ENCODE results near the gene GPR137.

DNA sequence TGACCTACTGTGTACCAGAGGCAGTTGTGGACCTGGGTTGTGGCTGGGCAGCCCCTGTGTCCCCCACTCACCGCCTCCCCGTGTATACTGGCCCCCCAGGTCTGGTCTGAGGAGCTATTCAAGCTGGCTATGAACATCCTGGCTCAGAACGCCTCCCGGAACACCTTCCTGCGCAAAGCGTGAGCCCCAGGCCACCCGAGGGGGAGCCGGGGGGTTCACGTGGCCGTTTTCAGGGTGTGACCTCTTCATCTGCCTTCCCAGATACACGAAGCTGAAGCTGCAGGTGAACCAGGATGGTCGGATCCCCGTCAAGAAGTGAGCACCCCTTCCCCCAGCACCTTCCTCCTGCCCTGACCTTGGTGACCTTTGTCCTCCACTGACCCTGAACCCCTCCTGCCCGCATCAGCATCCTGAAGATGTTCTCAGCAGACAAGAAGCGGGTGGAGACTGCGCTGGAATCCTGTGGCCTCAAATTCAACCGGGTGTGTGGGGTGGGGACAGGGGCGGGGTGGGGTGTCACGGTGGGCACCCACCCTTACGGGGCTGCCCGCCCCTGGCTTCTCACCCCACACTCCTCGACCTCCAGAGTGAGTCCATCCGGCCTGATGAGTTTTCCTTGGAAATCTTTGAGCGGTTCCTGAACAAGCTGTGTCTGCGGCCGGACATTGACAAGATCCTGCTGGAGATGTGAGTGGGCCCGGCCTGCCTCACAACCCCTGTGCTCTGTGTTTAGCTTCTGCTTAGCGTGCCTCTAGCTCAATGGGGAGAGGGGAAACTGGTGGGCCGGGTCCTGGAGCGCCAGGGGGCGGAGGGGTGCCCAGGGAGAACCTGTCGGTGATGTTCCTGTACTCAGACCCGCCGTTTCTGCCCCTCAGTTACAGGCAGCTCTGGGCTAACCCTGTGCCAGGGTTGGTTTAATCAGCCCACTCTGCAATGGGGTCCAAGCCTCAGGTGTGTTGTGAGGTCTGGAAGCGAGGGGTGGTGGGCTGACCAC lies 30.2 kb upstream of the GPR137 start:
- TF ChIP-seq, protein P1, sequence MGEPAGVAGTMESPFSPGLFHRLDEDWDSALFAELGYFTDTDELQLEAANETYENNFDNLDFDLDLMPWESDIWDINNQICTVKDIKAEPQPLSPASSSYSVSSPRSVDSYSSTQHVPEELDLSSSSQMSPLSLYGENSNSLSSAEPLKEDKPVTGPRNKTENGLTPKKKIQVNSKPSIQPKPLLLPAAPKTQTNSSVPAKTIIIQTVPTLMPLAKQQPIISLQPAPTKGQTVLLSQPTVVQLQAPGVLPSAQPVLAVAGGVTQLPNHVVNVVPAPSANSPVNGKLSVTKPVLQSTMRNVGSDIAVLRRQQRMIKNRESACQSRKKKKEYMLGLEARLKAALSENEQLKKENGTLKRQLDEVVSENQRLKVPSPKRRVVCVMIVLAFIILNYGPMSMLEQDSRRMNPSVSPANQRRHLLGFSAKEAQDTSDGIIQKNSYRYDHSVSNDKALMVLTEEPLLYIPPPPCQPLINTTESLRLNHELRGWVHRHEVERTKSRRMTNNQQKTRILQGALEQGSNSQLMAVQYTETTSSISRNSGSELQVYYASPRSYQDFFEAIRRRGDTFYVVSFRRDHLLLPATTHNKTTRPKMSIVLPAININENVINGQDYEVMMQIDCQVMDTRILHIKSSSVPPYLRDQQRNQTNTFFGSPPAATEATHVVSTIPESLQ (CRISPR knock-in tag; IDR thresholded peaks at IDR 0.05) = no peak
- TF ChIP-seq, protein P2, sequence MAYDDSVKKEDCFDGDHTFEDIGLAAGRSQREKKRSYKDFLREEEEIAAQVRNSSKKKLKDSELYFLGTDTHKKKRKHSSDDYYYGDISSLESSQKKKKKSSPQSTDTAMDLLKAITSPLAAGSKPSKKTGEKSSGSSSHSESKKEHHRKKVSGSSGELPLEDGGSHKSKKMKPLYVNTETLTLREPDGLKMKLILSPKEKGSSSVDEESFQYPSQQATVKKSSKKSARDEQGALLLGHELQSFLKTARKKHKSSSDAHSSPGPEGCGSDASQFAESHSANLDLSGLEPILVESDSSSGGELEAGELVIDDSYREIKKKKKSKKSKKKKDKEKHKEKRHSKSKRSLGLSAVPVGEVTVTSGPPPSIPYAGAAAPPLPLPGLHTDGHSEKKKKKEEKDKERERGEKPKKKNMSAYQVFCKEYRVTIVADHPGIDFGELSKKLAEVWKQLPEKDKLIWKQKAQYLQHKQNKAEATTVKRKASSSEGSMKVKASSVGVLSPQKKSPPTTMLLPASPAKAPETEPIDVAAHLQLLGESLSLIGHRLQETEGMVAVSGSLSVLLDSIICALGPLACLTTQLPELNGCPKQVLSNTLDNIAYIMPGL (CRISPR knock-in tag; IDR thresholded peaks at IDR 0.05) = no peak
- TF ChIP-seq, protein P3, sequence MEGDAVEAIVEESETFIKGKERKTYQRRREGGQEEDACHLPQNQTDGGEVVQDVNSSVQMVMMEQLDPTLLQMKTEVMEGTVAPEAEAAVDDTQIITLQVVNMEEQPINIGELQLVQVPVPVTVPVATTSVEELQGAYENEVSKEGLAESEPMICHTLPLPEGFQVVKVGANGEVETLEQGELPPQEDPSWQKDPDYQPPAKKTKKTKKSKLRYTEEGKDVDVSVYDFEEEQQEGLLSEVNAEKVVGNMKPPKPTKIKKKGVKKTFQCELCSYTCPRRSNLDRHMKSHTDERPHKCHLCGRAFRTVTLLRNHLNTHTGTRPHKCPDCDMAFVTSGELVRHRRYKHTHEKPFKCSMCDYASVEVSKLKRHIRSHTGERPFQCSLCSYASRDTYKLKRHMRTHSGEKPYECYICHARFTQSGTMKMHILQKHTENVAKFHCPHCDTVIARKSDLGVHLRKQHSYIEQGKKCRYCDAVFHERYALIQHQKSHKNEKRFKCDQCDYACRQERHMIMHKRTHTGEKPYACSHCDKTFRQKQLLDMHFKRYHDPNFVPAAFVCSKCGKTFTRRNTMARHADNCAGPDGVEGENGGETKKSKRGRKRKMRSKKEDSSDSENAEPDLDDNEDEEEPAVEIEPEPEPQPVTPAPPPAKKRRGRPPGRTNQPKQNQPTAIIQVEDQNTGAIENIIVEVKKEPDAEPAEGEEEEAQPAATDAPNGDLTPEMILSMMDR (IDR thresholded peaks at IDR 0.05) = no peak
- TF ChIP-seq CBFB (CRISPR knock-in tag; IDR thresholded peaks at IDR 0.05; ENCODE audit: low read depth) (no peak), TP53 (CRISPR knock-in tag; IDR thresholded peaks at IDR 0.05) (no peak), SP1 (CRISPR knock-in tag; conservative IDR thresholded peaks at IDR 0.05) (no peak), SMAD4 (CRISPR knock-in tag; IDR thresholded peaks at IDR 0.05) (no peak)
- TF ChIP-seq, protein P4, sequence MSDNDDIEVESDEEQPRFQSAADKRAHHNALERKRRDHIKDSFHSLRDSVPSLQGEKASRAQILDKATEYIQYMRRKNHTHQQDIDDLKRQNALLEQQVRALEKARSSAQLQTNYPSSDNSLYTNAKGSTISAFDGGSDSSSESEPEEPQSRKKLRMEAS (CRISPR knock-in tag; IDR thresholded peaks at IDR 0.05) = no peak
